ENCODE results near the gene FAM13A.
A peak's percentile ranks its signal among the peaks of the same experiment; 100 is the strongest.
"Not testable (repeated sequence)": the region's sequence is repeated elsewhere in the genome, so short reads cannot be mapped to it uniquely, and the experiment has no call there.

FAM13A gene

DNA sequence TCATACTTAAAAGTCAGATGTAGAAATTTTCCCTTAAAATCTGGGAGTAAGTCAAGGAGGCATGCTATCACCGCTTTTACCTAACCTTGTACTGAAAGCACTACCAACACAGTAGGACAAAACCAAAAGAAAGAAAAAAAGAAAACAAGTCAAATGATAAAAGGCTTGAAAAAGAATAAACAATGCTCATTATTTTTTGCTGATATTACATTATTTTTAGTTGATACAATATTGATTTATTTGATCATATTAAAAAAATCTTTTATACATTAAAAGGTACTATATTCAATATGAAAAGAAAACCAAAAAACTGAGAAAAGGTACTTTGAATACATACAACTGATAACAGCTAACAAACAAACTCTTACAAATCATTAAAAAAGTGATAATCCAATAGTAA, 164.3 kb downstream of the FAM13A start:
- DNase-seq = no peak

DNA sequence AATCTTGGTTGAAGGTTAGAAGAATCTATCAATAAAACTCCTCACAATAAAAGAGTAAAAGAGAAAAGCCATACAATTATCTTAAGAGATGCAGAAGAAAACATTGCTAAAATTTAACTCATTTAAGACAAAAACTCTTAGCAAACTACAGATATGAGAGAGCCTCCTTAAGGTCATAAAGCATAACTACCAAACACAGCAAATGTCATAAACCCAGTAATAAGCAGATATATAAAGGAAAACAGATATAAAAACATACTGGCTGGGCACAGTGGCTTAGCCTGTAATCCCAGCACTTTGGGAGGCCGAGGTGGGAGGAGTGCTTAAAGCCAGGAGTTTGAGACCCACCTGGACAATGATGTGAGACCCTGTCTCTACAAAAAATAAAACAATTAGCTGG, 165.3 kb downstream of the FAM13A start:
- DNase-seq = no peak

DNA sequence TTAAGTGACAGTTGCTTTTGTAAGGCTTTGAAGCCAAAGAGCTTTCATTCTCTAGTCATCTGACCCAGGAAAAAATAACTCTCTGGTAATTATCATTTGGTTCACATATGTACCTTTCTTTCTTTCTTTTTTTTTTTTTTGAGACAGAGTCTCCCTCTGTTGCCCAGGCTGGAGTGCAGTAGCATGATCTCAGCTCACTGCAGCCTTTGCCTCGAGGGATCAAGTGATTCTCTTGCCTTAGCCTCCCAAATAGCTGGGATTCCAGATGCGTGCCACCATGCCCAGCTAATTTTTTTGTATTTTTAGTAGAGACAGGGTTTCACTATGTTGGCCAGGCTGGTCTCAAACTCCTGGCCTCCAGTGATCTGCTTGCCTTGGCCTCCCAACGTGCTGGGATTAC, 169.6 kb downstream of the FAM13A start:
- not testable (repeated sequence) for DNase-seq

DNA sequence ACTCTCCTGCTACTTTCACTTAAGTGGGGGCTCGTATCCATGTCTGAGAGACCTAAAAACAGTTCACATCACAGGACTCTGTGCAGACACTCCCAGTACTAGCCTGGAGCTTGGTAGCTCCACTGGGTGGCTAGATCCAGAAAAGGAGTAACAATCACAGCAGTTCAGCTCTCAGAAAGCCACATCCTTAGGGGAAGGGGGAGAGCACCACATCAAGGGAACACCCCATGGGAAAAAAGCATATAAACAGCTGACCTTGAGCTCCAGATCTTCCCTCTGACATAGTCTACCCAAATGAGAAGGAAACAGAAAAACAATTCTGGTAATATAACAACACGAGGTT, 175.8 kb downstream of the FAM13A start:
- no peak for DNase-seq

DNA sequence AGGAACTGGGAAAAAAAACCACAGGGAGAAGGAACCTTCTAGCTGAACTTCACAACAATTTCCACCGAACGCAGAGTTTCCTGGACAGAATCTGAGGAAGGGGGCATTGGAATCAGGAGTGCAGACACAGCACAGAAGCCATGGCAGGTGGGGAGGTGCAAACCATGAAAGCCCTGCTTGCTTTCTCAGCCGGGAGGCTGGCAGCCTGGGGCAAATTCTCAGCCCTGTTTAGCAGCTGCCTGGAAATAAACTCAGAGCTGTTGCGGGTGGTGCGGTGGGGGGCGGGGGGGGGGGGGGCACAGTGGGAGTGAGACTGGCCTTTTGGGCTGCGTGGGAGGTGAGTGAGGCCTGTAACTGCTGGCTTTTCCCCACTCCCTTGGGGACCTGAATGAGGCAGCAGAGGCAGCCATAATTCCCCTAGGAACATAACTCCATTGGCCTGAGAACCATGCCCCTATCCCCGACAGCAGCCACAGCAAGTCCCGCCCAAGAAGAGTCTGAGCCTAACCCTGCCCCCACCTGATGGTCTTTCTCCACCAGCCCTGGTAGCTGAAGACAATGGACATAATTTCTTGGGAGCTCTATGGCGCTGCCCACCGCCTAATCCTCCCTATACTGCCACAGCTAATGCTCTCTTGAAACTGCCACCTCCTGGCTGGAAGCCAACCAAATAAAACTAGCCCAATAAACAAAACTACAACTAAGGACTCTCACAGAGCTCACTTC, 176.3 kb downstream of the FAM13A start:
- DNase-seq = no peak

DNA sequence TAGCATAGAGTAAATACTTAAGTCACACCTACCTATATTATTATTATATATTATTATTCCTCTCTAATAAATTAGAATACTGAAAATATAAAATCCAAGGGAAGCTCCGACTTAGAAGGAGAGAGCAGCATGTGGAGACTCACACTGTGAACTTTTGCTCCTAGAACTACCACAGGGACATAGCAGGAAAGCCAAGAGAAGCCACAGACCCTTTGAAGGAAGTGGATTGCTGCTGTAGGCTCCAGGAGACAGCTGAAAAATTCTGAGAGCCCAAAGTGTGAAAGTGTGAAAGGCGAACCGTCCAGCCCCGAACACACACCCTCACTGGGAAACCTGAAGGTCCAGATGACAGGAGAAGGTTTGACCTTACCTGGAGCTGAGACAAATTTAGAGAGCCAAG, 177.0 kb downstream of the FAM13A start:
- no peak for DNase-seq

DNA sequence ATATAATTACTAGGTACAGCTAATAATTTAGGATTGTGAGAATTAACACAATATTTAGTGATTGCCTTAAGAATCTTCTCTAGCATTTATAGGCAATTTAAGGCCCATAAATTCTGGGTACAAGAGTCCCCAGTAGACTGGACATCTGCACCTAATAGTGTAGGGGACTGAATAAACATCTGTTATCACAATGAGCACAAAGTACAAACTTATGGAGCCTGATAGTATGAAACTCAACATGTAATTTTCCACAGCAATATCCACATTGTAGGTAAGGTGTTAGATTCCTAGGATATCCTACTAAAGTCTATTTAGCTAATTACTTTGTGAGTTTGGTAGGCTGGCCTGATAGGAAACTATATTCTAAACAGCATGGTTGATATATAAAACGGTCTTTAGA, 178.3 kb downstream of the FAM13A start:
- no peak for DNase-seq

DNA sequence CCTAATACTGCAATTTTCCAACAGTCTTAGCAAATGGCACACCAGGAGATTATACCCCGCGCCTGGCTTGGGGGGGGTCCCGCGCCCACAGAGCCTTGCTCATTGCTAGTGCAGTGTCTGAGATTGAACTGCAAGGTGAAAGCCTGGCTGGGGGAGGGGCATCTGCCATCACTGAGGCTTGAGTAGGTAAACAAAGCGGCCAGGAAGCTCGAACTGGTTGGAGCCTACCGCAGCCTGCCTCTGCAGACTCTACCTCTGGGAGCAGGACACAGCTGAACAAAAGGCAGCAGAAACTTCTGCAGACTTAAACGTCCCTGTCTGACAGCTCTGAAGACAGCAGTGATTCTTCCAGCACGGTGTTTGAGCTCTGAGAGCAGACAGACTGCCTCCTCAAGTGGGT, 186.6 kb downstream of the FAM13A start:
- no peak for DNase-seq

DNA sequence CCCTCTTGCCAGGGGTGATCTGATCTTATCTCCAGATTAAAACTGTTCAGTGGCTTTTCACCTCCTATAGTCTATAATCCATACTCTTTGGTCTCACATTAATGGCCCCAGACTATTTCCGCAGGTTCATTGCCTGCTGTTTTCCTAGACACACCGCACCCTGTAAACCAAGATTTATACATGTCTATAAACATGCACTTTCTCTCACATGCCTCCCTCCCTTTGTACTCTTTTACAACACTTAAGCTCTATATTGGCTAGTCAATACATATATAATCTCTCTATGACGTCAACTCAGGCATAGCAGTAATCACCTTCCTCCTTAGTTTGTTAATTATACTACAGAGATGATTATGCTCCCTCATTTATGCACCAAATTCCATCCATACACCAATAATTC, 188.5 kb downstream of the FAM13A start:
- DNase-seq = no peak

DNA sequence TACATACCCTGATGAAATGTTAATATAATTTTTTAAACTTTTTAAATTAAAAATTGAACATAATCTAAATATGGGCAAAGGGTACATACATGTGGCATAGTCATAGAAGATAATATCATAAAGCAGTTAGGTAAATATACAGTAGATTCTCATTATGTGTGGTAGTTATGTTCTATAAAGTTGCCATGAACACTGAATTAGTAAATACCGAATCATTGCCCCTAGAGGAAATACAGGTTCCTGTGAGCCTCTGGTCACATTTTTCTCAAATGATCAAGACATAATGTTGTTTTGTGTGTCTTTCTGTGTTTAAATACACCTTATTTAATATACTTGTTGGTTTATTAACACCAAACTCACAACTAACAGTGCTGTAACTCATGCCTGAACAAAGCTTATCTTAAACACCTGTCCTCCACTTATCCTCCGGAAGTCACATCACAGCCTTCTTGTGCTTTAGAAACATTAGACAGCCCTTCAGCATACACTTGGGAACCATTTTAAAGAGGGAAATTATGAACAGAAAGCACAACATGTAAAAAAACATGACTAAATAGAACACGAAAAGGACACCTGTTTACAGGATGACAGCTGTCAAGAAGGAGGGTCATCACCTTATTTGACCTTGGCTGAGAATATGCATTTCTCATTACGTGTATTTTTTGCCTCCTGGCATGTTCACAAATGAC, 190.0 kb downstream of the FAM13A start:
- DNase-seq = peak; percentile 31

DNA sequence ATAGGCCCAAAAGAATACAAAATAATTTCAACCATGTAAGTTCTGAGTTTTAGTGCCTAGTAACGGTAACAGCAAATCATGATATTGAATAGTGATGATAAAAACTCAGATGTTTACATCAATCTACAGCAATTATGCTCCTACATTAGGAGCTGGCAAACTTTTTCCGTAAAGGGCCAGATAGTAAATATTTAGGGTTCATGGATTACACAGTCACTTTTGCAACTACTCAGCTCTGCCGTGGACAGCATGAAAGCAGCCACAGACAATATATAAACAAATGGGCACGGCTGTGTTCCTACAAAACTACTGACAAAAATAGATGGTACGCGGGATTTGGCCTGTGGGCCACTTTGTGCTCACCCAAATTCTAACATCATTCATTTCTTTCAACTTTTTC, 191.5 kb downstream of the FAM13A start:
- no peak for DNase-seq

DNA sequence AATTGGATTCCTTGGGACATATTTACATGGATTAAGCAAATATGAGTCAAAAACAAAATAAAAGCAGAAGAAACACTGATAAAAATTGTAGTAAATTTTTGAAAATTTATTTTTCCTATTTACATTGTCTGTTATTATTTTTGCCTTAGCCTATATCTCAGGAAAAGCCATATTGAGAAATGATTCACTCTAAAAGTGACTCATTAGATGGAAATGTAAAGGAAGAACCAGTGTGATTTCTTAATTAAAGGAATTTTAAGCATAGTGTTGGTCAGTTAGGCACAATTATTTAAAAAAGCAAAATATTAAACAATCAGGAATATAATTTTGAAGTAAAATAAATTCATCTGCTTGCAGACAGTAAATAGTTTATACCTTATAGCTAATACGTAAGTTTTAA, 191.9 kb downstream of the FAM13A start:
- peak; percentile 32 for DNase-seq

DNA sequence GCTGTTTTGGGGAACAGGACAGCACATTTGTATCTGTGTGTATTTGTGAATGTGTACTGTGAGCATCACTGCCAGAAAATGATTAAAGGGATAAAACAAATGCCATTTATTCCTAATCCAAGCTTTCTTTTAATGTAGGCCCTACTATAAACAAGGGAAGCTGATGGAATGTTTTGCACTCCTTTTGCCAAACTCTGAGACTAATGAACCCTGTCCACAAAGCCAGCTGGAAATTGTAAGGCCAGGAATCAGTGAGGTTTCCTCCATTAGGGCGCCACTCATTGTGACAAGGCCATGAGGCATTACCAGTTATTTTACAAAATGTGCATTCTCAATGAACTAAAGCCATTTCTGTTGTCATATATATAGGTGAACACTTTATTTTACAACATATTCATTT, 196.4 kb downstream of the FAM13A start:
- no peak for DNase-seq

DNA sequence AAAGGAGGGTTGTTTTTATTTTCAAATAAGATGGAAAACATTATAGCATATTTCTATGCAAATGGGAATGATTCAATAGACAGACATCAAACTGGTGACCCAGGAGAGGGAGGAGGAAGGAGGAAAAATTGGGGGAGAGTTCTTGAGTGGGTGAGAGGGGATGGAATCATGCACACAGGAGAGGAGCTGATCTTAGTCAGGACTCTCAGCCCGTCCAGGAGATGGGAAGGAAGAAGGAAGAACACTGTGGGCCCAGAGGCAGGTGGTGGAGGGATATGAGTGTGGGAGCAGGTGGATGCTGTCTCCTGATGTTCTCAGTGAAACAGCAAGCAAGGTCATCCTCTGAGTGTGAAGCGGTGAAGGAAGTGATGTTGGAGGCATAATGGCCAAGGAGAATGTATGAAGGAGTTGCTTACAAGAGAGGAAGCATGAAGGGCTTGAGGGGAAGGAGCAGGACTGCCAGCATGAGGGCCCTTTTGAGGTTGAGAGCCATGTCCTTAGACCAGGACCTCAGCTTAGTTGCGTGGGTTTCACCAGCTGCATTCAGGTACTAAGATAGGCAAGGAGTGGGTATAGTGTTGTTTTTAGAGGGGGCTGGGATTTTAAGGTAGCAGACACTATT, 197.7 kb downstream of the FAM13A start:
- DNase-seq = no peak

DNA sequence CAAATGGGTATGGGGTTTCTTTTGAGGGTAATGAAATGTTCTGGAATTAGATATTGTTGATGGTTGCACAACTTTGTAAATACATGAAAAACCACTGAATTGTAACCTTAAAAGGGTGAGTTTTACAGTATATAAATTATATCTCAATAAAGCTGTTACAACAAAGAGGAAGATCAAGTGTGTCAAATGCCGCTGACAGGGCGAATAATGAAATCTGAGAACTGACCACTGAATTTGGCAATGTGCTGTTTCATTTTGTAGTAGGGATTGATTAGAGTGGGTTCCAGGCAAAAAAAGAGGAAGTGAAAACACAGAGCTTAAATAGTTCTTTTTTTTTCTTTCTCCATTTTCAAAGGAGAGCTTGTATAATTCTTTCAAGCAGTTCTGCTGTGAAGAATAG, 198.2 kb downstream of the FAM13A start:
- no peak for DNase-seq

DNA sequence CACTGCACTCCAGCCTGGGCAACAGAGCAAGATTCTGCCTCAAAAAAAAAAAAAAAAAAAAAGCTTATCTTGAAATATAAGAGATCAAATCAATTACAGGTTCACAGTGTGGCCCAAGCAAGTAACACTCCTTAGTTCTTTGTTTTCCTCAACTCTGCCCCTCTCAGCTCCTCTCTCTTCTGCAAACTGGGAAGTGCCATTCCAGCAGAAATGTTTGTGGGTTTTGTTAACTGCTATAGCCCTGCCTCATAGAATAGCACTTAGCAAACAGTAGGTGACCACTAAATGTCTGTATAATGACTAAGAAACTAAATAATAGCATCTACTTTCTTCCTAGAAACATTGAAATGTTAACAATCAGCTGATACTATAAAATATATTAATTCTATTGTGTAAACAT, 199.4 kb downstream of the FAM13A start:
- peak; percentile 24 for DNase-seq

DNA sequence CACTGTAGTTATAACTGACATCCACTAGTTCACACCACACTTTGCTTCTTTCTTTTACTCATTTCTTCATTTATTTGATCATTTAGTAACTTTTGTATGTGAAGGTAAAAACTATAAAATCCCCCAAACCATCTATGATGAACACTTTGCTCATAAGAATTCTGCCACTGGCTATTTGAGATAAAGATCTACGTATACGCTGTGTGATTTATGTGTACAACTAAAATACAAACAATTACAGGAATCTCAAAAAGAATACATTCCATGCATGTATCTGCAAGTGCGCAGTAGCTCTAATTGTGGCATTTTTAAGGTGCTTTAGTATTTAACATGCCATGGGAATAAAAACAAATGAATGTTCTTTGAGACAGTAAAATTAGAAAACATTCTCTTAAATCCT, 202.5 kb downstream of the FAM13A start:
- no peak for DNase-seq

DNA sequence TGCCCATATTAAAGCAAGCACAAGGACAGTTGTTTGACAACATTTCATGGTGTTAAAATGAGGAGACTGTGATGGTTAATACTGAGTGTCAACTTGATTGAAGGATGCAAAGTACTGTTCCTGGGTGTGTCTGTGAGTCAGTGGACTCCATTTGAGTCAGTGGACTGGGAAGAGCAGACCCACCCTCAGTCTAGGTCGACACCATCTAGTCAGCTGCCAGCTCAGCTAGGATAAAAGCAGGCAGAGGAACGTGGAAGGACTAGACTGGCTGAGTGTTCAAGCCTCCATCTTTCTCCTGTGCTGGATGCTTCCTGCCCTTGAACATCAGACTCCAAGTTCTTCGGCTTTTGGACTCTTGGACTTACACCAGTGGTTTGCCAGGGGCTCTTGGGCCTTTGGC, 203.4 kb downstream of the FAM13A start:
- not testable (repeated sequence) for DNase-seq

DNA sequence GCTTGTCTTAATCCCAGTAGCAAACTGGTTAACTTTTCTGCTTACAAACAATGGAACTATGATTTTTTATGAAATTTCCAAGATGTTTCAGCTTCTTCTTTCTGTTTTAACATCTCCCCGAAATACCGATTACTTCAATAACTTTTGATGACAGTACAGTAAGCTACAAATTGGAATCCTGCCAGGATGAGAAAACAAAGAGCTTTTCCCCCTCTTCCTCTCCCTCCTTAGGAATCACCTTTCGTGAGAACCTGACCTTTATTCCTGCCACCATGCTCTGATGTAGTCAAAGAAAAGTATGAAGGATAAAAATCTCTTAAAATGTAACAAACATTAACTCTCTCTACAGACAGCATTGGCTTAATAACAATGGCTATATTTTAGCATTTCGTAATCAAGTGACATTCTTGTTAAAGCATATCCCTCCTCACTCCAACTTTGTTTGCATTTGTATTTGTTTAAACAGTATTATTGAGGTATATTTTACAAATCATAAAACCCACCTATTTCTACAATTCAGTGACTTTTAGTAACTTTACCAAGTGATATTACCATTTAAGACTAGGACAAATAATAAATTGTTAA, 210.7 kb downstream of the FAM13A start:
- DNase-seq = no peak

DNA sequence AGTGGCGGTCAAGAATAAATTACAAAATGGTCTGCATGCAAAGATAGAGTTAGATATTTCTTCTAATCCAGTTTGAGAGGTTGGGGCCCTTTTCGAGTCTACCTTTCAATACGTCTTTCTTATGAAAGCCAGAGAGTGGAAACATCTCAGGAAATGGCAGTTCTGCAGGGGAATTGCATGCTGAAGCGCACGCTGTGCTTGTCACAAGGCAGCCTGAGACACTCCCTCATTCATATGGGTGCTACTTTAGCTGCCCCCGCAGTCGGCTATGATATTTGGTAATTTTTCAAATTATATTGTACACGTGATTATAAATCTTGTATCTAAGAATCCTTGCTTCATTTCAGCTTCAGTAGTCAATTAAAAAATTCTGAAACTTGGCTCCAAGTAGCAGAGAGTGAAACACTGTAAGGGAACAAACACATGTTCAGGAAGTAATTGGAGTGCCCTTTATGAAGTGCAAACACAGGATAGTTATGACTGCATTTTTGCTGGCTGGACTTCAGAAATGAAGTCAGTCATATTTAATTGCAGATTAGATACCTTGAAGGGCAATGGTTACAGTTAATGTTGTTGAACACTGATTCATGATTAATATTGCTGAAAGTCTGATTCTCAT, 213.8 kb downstream of the FAM13A start:
- no peak for DNase-seq

DNA sequence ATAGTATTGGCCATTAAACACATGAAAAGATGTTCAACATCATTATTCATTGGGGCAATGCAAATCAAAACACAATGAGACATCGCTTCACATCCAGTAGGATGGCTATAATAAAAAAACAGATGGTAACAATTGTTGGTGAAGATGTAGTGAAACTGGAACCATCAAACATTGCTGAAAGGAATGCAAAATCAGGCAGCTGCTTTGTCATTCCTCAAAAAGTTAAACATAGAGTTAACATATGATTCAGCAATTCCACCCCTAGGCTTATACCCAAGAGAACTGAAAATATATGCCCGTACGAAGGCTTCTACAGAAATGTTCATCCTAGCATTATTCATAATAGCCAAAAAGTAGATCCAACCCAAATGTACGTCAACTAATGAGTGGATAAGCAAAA, 215.3 kb downstream of the FAM13A start:
- DNase-seq = peak; percentile 78

DNA sequence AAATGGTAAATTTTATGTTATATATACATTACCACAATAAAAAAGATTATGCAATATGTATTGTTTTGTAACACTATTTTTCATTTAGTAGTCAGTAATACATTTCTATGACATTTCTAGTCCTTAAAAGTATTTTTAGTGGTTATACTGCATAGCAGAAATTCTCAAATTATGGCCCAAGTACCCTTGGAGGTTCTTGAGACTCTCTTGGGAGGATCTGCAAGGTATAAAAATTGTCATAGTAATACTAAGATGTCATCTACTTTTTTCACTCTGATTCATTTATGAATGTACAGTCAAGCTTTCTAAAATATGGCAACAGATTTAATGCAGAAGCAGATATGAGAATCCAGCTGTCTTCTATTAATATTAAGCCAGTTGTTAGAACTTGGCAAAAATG, 220.8 kb downstream of the FAM13A start:
- DNase-seq = peak; percentile 27

DNA sequence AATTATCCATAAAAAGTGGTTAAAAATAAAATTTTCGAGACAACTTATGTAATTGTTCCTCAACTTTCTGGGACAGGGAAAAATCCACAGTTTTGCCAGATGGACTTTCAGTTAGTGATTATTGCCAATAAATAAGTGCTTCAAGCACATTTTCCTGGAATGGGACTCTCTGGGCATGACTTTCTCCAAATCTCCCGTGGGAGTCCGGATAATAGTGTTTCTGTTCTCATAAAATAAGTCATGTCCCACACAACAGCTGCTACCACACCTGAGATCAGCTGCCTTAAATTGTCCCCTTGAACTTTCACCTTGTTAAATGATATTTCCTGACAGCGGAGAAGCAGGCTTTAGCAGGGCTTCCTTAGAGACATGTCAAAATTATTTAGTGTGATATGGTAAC, 226.0 kb downstream of the FAM13A start:
- DNase-seq = no peak

DNA sequence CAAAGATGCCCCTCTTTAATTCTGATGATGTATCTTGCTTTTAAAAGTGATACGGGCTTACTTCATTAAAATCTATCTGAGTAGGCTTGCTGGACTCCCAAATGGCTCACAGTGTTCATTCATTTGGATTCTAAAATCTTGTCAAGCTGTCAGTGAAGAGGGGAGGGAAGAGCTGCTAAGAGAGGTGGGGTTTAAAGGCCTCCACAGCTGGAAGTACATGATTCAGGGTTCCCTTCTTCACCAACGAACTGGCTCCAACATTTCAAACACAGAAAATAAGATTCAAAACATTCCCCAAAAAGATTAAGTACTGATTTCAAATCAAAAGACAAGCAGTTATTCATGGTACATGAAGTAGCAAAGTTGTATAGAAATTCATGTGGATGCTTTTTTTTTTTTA, 226.4 kb downstream of the FAM13A start:
- no peak for DNase-seq
